Vagina (tissue), 2 donors: Measurements from ENCODE around the gene GRIK5. TPM values are rescaled to one million over a fixed set of nuclear protein-coding genes. Genes with fewer than 3 reads are reported as not detected.

Experiments
- DNase-seq, 2 donors: peaks; one replicate each; pipeline ENCODE4 v3.0.0-alpha.2; 2017; ENCODE audit errors: extremely low spot score in 2 of 2
- H3K27ac ChIP-seq: fragments of 200-600 bp; sonication (generic); one replicate; pipeline ENCODE4 v1.5.1; 2019
- H3K27me3 ChIP-seq: fragments of 200-600 bp; sonication (generic); one replicate; pipeline ENCODE4 v1.5.1; 2019
- H3K36me3 ChIP-seq, 2 donors: fragments of 200-600 bp; sonication (generic); one replicate each; pipeline ENCODE4 v1.5.1; 2017 to 2019
- H3K4me1 ChIP-seq: fragments of 200-600 bp; sonication (generic); one replicate; pipeline ENCODE4 v1.5.1; 2019
- H3K4me3 ChIP-seq, 2 donors: fragments of 200-600 bp; sonication (generic); 1 replicate in 1 of 2; 2 replicates in 1 of 2; pipeline ENCODE4 v1.5.1; 2016 to 2019
- H3K9me3 ChIP-seq: fragments of 200-600 bp; sonication (generic); one replicate; pipeline ENCODE4 v1.5.1; 2019
- POLR2A ChIP-seq, 2 donors: fragments of 450-650 bp; IDR thresholded peaks; one replicate each; pipeline ENCODE4 v1.6.1; 2017; ENCODE audit warnings: antibody characterized with exemption in 2 of 2, mild to moderate bottlenecking in 2 of 2, moderate library complexity in 2 of 2
- POLR2AphosphoS5 ChIP-seq, 2 donors: sonication (generic); formaldehyde crosslinking; IDR thresholded peaks; one replicate each; pipeline ENCODE4 v1.9.0; 2017; ENCODE audit warnings: antibody characterized with exemption in 2 of 2, mild to moderate bottlenecking in 2 of 2, low read depth in 1 of 2; ENCODE audit not compliant: insufficient read depth in 1 of 2
- intact Hi-C: fragments of 100-400 bp; cut with DNase I; formaldehyde crosslinking; loops from one replicate; pipeline ENCODE4 v1.15.1; 2023
- total RNA-seq: library from RNA; depleted of rRNA; stranded (reverse); fragments of >200 nt; gene quantifications from one replicate; pipeline ENCODE4 v1.2.3, GENCODE V29; 2016
- TF ChIP-seq, protein P1 (sequence below), 3 experiments: fragments of 450-650 bp in 2 of 3; fragments of 200-600 bp in 1 of 3; sonication (generic) in 1 of 3; IDR thresholded peaks; one replicate each; pipeline ENCODE4 v1.5.1; 2017 to 2019; ENCODE audit warnings: antibody characterized with exemption in 3 of 3, mild to moderate bottlenecking in 2 of 3, moderate library complexity in 2 of 3

GRIK5 gene
- total RNA-seq, 1 donor from 2014 or later = 2.5 TPM

DNA sequence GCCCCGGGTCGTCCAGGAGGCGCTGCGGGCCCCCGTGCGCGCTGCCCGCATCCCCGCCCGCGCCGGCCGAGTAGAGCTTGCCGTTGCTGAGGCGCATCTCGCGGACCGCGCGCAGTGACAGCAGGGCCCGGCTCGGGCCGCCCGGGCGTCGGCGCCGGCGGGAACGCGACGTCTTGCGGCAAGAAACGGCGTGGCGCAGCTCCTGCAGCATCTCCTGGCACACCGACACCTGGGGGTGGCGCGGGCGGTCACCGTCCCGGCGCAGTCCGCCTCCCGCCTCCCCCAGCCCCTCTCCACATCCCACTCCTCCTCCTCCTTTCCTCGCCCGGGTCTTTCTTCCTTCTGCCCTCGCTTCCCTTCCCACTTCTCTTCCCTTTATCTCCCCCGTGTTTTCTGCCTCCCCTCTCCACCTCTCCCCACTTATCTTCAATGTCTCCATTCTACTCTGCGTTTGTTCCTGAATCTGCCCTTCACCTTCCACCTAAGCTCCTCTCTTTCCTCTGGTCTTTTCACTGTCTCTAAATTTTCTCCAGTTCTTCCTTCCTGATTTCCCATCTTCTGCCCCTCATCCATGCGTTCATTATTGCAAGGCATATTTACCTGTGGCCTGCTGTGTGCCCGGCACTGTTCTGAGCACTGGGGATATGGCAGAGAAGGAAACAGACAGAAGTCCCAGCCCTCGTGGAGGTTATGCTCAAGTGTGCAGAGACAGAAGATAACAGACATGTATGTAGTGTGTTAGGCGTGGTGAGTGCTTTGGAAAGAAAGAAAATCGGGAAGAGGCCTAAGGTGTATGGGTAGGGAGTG, 70.7 kb downstream of the GRIK5 start:
- H3K27ac ChIP-seq = no peak overlapping the region
- H3K4me3 ChIP-seq = no peak overlapping the region
- no peaks in the 10 kb centered on the region for H3K36me3 ChIP-seq
- TF ChIP-seq, protein P1, sequence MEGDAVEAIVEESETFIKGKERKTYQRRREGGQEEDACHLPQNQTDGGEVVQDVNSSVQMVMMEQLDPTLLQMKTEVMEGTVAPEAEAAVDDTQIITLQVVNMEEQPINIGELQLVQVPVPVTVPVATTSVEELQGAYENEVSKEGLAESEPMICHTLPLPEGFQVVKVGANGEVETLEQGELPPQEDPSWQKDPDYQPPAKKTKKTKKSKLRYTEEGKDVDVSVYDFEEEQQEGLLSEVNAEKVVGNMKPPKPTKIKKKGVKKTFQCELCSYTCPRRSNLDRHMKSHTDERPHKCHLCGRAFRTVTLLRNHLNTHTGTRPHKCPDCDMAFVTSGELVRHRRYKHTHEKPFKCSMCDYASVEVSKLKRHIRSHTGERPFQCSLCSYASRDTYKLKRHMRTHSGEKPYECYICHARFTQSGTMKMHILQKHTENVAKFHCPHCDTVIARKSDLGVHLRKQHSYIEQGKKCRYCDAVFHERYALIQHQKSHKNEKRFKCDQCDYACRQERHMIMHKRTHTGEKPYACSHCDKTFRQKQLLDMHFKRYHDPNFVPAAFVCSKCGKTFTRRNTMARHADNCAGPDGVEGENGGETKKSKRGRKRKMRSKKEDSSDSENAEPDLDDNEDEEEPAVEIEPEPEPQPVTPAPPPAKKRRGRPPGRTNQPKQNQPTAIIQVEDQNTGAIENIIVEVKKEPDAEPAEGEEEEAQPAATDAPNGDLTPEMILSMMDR (IDR thresholded peaks at IDR 0.05) = no peak
- TF ChIP-seq POLR2AphosphoS5 (IDR thresholded peaks at IDR 0.05; ENCODE audit: insufficient read depth in 1 of 2, low read depth in 1 of 2) (no peak), POLR2A (IDR thresholded peaks at IDR 0.05) (no peak)
- no peak for DNase-seq
- H3K9me3 ChIP-seq = no peaks in the 10 kb centered on the region
- intact Hi-C loops = no loop called here
- H3K27me3 ChIP-seq = peaks cover 8% of the 10 kb centered on the region
- H3K4me1 ChIP-seq = peaks cover 7% of the 10 kb centered on the region

DNA sequence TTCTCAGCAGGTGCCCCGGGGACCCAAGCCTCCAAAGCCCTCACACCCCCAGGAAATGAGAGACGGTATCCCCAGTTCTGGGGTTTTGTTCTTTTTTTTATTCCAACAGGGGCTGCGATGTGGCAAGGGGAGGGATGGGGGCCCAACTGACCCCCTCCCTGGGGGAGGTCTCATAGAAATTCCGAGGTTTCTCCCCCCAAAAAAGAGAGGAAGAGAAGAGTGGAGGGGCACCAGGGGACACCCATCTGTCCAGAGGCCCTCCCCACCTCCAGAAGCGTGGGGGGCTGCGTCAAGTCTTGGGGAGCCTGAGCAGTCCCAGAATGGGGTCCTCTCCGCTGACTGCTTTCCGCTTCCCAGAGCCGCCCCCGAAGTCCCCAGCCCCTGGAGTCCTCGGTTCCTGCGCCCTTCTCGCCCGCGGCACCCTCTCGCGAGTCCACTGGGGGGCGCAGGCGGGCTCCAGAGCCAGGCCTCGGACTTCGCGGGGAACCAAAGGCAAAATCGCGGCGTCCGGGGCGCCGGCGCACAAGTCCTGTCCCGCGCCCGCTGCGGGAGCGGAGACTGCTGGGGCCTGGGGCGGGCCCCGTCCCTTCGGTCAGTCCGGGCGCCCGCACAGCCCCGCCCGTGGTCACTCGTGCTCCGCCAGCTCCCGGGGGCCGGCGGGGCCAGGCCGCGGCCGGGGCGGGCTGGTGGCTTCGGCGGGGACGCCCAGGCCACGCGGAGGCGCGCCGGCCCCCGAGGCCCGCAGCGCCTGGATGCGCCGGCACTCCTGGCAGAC, 71.6 kb downstream of the GRIK5 start:
- Histone ChIP-seq H3K27me3 (peaks cover 15% of the 10 kb centered on the region), H3K27ac (no peak overlapping the region), H3K9me3 (no peaks in the 10 kb centered on the region), H3K4me1 (peaks cover 15% of the 10 kb centered on the region), H3K36me3 (no peaks in the 10 kb centered on the region), H3K4me3 (no peak overlapping the region)
- intact Hi-C loops = no loop called here
- DNase-seq = no peak
- TF ChIP-seq POLR2A (IDR thresholded peaks at IDR 0.05) (no peak), POLR2AphosphoS5 (IDR thresholded peaks at IDR 0.05; ENCODE audit: insufficient read depth in 1 of 2, low read depth in 1 of 2) (no peak)
- TF ChIP-seq, protein P1 (IDR thresholded peaks at IDR 0.05) = no peak

DNA sequence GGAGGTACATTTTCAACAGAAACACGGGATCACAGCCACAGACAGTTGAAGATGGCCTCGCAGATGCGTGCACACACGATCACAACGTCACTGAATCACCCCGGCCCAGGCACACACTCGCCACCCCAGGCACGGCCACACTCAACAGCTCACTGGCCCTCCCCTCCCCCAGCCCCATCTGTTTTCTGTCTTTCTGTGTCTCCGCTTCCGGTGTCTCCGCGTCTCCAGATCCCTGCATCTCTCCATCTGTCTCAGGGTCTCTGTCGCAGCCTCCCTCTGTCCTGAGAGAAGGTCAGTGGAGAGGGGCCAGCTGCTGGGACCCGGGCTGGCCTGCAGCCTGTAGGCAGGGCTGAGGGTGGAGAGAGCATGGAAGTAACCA, 72.2 kb downstream of the GRIK5 start:
- intact Hi-C loops = no loop called here
- no peak overlapping the region for H3K4me3 ChIP-seq
- peaks cover 15% of the 10 kb centered on the region for H3K27me3 ChIP-seq
- H3K9me3 ChIP-seq = no peaks in the 10 kb centered on the region
- no peak for DNase-seq
- peaks cover 15% of the 10 kb centered on the region for H3K4me1 ChIP-seq
- H3K27ac ChIP-seq = no peak overlapping the region
- H3K36me3 ChIP-seq = no peaks in the 10 kb centered on the region
- TF ChIP-seq, protein P1 (IDR thresholded peaks at IDR 0.05) = no peak
- TF ChIP-seq POLR2AphosphoS5 (IDR thresholded peaks at IDR 0.05; ENCODE audit: insufficient read depth in 1 of 2, low read depth in 1 of 2) = no peak
- TF ChIP-seq POLR2A (IDR thresholded peaks at IDR 0.05) = no peak

DNA sequence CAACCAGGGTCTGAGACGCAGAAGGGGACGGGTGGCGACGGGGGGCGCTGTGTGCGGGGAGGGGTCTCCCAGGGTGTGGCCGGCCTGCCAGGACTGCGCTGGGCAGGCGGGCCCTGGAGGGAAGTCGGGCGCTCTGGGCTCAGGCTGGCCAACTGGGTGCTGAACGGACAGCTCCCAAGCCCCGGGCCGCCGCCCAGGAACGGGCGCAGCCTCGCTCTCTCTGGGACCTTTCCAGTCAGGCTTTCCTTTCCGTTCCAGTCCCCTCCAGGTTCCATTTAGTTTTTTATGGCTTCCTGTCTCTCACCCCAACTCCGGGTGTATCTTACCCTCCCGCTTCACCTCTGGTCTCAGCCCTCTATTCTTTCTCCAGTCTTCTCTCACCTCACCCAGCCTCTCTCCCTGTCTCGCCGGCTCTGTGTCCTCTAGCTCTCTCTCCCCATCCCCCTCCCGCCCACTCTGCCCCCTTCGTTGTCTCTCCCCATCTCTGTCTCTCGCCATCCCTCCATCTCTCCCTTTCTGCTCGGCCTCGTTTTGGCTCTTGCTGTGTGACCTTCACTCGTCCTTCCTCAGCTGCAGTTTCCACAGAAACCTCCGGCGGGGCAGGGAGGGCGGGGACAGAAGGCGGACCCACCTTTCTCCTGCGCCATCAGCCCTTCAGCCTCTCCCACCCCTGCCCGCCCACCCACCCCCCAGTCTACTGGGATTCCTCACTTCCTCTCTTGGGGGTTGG, 72.7 kb downstream of the GRIK5 start:
- no peak for DNase-seq
- peaks cover 15% of the 10 kb centered on the region for H3K4me1 ChIP-seq
- intact Hi-C loops = no loop called here
- peaks cover 15% of the 10 kb centered on the region for H3K27me3 ChIP-seq
- H3K4me3 ChIP-seq = no peak overlapping the region
- TF ChIP-seq POLR2AphosphoS5 (IDR thresholded peaks at IDR 0.05; ENCODE audit: insufficient read depth in 1 of 2, low read depth in 1 of 2) (no peak), POLR2A (IDR thresholded peaks at IDR 0.05) (no peak)
- TF ChIP-seq, protein P1 (IDR thresholded peaks at IDR 0.05) = no peak
- H3K36me3 ChIP-seq = no peaks in the 10 kb centered on the region
- no peaks in the 10 kb centered on the region for H3K9me3 ChIP-seq
- no peak overlapping the region for H3K27ac ChIP-seq
